Stimulated activated CD4-positive, alpha-beta T cell treated with anti-CD3 and anti-CD28 coated beads, Interleukin-4, amount 100 ng/mL, for 4 hours (primary cell): Measurements from ENCODE around the gene TMEM218.

Experiments used
- DNase-seq, 2 experiments: peaks; one replicate each; pipeline ENCODE4 v3.0.0-alpha.2; 2020

The TMEM218 gene

DNA sequence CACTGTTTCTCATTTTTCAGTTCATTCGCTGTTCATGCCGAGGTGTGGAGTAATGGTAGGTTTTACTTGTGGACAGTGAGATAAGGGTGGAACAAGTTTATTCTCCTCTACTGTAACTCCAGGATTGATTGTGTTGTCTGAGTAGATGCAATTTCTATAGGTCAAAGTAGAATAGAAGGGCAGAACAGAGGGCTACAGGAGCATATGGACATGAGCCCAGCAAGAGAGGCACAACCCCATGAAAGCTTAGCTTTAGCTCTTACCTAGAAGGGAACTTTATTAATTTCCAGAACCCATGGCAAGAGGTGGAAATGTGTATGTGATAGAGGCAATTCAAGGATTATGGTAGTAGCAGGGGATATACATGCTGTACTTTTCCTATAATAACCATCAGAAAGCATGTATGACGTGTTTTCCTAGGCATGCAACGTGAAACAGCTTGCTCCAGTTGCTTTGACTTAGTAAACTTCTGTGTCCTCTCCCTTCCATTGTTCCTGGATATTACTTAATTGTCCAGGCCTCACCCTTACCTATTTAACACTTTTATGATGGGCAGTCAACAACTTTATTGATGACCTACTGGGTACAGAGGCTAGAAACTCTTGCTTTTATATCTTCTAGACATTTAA is 62.1 kb downstream of the TMEM218 start:
- no peak for DNase-seq
